AG04450 (cell line): ENCODE results near the gene MAML2. TPM values are rescaled to one million over a fixed set of nuclear protein-coding genes. Genes with fewer than 3 reads are reported as not detected.

ENCODE experiments used
- CTCF ChIA-PET: fragments of 300-600, 350-600 bp; formaldehyde crosslinking; extraction: SDS; loops from one replicate; lab custom pipeline; 2022; ENCODE audit warnings: antibody characterized with exemption, inconsistent platforms; lab: Charles Lee
- POLR2A ChIA-PET: fragments of 350-600 bp; formaldehyde crosslinking; extraction: SDS; loops from one replicate; lab custom pipeline; 2021; ENCODE audit warnings: antibody characterized with exemption, inconsistent platforms; lab: Yijun Ruan, JAX
- DNase-seq: peaks from one replicate; pipeline ENCODE4 v3.0.0-alpha.2; 2011; ENCODE audit warnings: low read depth, low spot score
- H3K27ac ChIP-seq: one replicate; pipeline ENCODE4 v1.5.1; 2012; ENCODE audit warnings: low read depth, low read length, control low read depth
- H3K27me3 ChIP-seq: one replicate; pipeline ENCODE4 v1.6.0; 2012; ENCODE audit warnings: low read length; ENCODE audit not compliant: control insufficient read depth, insufficient read depth
- H3K4me3 ChIP-seq: 2 replicates; pipeline ENCODE4 v1.5.1; 2011; ENCODE audit warnings: mild to moderate bottlenecking, low read depth, low read length, control low read depth
- H3K9me3 ChIP-seq: 2 replicates; pipeline ENCODE4 v1.5.1; 2012; ENCODE audit warnings: low read length; ENCODE audit not compliant: control insufficient read depth, insufficient read depth
- CTCF ChIP-seq: IDR thresholded peaks from 2 replicates; pipeline ENCODE4 v1.5.1; 2011; ENCODE audit warnings: low read depth, low read length, control low read depth, inconsistent platforms
- polyA plus RNA-seq: library from polyadenylated mRNA; depleted of rRNA; stranded (reverse); fragments of >200 nt; gene quantifications from 2 replicates; pipeline ENCODE4 v1.2.3, GENCODE V29; 2011

Gene MAML2
- polyA plus RNA-seq, 1 experiment: 23.0 TPM

GRCh38 chr11:96197801-96198701 is 144.9 kb downstream of the MAML2 start:
- no peak overlapping the region for H3K27ac ChIP-seq
- TF ChIP-seq CTCF: no peak
- no peak for DNase-seq
- H3K27me3 ChIP-seq: no peaks in the 10 kb centered on the region
- POLR2A ChIA-PET: interaction anchor here (0.9 kb wide), 1 partner anchor 9 kb away, joined by 4 read pairs; no protein-coding TSS in a partner anchor
- CTCF ChIA-PET: no interaction called here
- H3K4me3 ChIP-seq: no peak overlapping the region
- H3K9me3 ChIP-seq: no peaks in the 10 kb centered on the region

DNA sequence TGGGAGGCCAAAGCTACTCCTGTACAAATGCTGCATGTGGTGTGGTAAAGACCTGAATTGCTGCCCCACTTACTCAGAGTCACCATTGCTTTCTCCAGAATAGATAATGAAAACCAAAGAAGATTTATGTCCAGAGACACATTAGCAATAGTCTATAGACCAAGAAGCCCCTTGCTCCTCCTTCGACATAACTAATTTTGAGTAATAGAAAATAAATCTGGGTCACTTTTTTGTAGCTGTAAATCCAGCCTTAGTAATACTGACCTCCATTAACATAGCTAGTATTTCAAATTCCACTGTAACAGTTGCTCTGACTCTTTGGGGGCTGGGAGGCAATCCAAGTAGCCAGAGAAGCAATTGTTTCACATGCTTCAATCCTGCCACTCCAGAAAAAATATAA is 145.9 kb downstream of the MAML2 start:
- POLR2A ChIA-PET: interaction anchor here (0.9 kb wide), 1 partner anchor 8 kb away, joined by 4 read pairs; no protein-coding TSS in a partner anchor
- no peak for TF ChIP-seq CTCF
- Histone ChIP-seq H3K9me3 (no peaks in the 10 kb centered on the region), H3K4me3 (no peak overlapping the region), H3K27me3 (no peaks in the 10 kb centered on the region), H3K27ac (no peak overlapping the region)
- no peak for DNase-seq
- CTCF ChIA-PET: no interaction called here

DNA sequence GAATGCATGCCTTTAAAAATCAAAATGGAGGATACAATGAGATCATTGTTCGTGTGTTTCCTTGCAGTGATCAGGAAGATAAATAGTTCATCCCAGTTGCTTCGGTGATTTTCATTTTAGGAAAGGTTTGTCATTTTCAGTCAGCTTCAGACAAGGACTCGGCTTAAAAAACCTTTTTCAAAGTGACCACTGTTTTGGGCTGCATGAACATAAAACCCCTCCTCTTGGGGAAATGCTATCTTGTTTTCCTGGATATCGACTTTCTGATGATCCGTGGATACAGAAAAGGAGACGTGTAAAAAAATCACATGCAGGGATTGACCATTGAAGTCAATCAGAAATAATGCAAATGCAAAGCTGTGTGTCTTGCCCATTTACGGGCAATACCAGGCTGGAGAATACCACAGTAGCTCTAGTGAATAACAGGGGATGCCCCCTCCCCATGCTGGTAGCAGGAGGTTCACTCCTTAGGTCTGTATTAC is 146.8 kb downstream of the MAML2 start:
- H3K27ac ChIP-seq: no peak overlapping the region
- no peaks in the 10 kb centered on the region for H3K9me3 ChIP-seq
- no peak for TF ChIP-seq CTCF
- POLR2A ChIA-PET: no interaction called here
- H3K4me3 ChIP-seq: no peak overlapping the region
- CTCF ChIA-PET: no interaction called here
- no peaks in the 10 kb centered on the region for H3K27me3 ChIP-seq
- no peak for DNase-seq

DNA sequence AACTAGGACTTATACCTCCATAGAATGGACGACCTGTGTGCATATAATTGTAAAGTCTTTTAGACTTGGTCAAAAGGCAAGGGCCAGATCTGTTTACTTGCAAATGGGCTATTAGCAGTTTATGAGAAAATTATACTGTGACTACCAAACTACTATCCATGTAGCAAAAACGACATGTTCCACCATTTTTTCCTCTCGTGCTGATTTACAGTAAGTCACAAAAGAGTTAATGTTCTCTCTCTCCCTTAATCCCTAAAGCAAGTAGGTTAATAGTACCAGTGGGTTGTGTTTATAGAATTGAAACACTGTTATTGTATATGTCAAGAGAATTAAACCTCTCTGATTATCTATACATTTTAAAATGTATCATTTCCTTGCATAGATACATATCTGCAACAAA is 147.3 kb downstream of the MAML2 start:
- no peaks in the 10 kb centered on the region for H3K27me3 ChIP-seq
- no peak for DNase-seq
- no peaks in the 10 kb centered on the region for H3K9me3 ChIP-seq
- ChIA-PET CTCF (no interaction called here), POLR2A (interaction anchor here (0.6 kb wide), 1 partner anchor 33 kb away, joined by 7 read pairs; no protein-coding TSS in a partner anchor)
- H3K4me3 ChIP-seq: no peak overlapping the region
- no peak for TF ChIP-seq CTCF
- no peak overlapping the region for H3K27ac ChIP-seq
